ENCODE measurements around the gene SHFL.

The SHFL gene

DNA sequence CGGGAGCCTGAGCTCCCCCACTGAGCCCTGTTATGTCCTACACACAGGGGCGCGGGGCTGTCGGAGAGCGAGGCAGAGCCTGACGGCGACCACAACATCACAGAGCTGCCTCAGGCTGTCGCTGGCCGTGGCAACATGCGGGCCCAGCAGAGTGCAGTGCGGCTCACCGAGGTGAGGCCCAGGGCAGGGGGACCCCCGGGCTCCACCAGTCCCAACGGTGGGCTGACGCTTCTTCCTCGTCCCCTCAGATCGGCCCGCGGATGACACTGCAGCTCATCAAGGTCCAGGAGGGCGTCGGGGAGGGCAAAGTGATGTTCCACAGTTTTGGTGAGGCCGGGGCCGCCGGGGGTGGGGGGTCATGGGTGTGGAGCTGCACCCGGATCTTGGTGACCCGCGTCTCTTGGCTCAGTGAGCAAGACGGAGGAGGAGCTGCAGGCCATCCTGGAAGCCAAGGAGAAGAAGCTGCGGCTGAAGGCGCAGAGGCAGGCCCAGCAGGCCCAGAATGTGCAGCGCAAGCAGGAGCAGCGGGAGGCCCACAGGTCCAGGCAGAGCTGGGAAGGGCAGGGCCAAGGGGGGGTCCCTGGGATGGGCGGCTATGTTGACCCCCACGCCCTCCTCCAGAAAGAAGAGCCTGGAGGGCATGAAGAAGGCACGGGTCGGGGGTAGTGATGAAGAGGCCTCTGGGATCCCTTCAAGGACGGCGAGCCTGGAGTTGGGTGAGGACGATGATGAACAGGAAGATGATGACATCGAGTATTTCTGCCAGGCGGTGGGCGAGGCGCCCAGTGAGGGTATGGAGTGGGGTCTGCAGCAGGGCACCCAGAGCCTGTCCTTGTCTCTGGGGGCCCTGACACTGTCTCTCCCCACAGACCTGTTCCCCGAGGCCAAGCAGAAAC, 24.2 kb downstream of the SHFL start:
- TF ChIP-seq ZSCAN4 (tag by site-specific recombination; IDR thresholded peaks at IDR 0.05) (no peak), ZNF211 (tag by site-specific recombination; IDR thresholded peaks at IDR 0.05; ENCODE audit: low read depth) (no peak), ZNF214 (tag by site-specific recombination; IDR thresholded peaks at IDR 0.05; ENCODE audit: borderline replicate concordance) (no peak), TRIM28 (IDR thresholded peaks at IDR 0.05; ENCODE audit: borderline replicate concordance, low read length) (no peak), ZNF354C (tag by site-specific recombination; IDR thresholded peaks at IDR 0.05; ENCODE audit: borderline replicate concordance, low read depth) (no peak), SCRT1 (tag by site-specific recombination; IDR thresholded peaks at IDR 0.05; ENCODE audit: borderline replicate concordance) (no peak), ZNF202 (tag by site-specific recombination; IDR thresholded peaks at IDR 0.05; ENCODE audit: borderline replicate concordance) (no peak), ZNF596 (tag by site-specific recombination; IDR thresholded peaks at IDR 0.05) (no peak), ZEB2 (tag by site-specific recombination; IDR thresholded peaks at IDR 0.05) (no peak), ZNF248 (tag by site-specific recombination; IDR thresholded peaks at IDR 0.05) (no peak), ZNF768 (tag by site-specific recombination; IDR thresholded peaks at IDR 0.05) (no peak), ZNF391 (tag by site-specific recombination; IDR thresholded peaks at IDR 0.05; ENCODE audit: borderline replicate concordance, low read depth) (no peak), GLI4 (tag by site-specific recombination; IDR thresholded peaks at IDR 0.05) (no peak), ZBTB8A (tag by site-specific recombination; IDR thresholded peaks at IDR 0.05) (no peak), ZSCAN5A (tag by site-specific recombination; IDR thresholded peaks at IDR 0.05) (no peak), ZNF585B (tag by site-specific recombination; IDR thresholded peaks at IDR 0.05) (no peak), ZFP3 (tag by site-specific recombination; IDR thresholded peaks at IDR 0.05; ENCODE audit: low read depth) (no peak), ZNF239 (tag by site-specific recombination; IDR thresholded peaks at IDR 0.05) (no peak)
- TF ChIP-seq, protein P1, sequence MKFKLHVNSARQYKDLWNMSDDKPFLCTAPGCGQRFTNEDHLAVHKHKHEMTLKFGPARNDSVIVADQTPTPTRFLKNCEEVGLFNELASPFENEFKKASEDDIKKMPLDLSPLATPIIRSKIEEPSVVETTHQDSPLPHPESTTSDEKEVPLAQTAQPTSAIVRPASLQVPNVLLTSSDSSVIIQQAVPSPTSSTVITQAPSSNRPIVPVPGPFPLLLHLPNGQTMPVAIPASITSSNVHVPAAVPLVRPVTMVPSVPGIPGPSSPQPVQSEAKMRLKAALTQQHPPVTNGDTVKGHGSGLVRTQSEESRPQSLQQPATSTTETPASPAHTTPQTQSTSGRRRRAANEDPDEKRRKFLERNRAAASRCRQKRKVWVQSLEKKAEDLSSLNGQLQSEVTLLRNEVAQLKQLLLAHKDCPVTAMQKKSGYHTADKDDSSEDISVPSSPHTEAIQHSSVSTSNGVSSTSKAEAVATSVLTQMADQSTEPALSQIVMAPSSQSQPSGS (tag by site-specific recombination; IDR thresholded peaks at IDR 0.05; ENCODE audit: low read depth), result no peak
- TF ChIP-seq, protein P2, sequence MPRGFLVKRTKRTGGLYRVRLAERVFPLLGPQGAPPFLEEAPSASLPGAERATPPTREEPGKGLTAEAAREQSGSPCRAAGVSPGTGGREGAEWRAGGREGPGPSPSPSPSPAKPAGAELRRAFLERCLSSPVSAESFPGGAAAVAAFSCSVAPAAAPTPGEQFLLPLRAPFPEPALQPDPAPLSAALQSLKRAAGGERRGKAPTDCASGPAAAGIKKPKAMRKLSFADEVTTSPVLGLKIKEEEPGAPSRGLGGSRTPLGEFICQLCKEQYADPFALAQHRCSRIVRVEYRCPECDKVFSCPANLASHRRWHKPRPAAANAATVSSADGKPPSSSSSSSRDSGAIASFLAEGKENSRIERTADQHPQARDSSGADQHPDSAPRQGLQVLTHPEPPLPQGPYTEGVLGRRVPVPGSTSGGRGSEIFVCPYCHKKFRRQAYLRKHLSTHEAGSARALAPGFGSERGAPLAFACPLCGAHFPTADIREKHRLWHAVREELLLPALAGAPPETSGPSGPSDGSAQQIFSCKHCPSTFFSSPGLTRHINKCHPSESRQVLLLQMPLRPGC (tag by site-specific recombination; IDR thresholded peaks at IDR 0.05), result no peak
- ChIA-PET CTCF (interaction anchor here (1.6 to 2.4 kb wide), 2 partner anchors 13 to 88 kb away, joined by 3 to 15 read pairs; no protein-coding TSS in a partner anchor), POLR2A (interaction anchor here (1.0 to 1.6 kb wide), 2 partner anchors 9 kb away, joined by 3 to 4 read pairs; no protein-coding TSS in a partner anchor)
- Histone ChIP-seq H3K27ac (ENCODE audit: extremely low read depth, low read depth, low read length) (no peak overlapping the region), H3K4me3 (ENCODE audit: low read depth, low read length) (no peak overlapping the region), H3K9me3 (ENCODE audit: control insufficient read depth, insufficient read depth, low read depth, low read length) (no peaks in the 10 kb centered on the region), H3K36me3 (ENCODE audit: control insufficient read depth in 2 of 2, insufficient read depth in 1 of 2, low read length in 2 of 2) (peaks cover 14 to 71% of the 10 kb centered on the region in 2 experiments; a peak in 2 of 3 replicates), H3K4me1 (ENCODE audit: control insufficient read depth, insufficient read depth, low read length) (no peaks in the 10 kb centered on the region)

All from HEK293 (cell line).